HG03095 (cell line): ENCODE data around the gene MGAT5B.
"Not testable (repeated sequence)": the region's sequence is repeated elsewhere in the genome, so short reads cannot be mapped to it uniquely, and the experiment has no call there.

Experiments used
- ATAC-seq: cut with Tn5 transposase; IDR thresholded peaks from one replicate; pipeline ENCODE4 v1.9.1; 2021; ENCODE audit warnings: moderate library complexity; ENCODE audit not compliant: unreplicated experiment

The MGAT5B gene

DNA sequence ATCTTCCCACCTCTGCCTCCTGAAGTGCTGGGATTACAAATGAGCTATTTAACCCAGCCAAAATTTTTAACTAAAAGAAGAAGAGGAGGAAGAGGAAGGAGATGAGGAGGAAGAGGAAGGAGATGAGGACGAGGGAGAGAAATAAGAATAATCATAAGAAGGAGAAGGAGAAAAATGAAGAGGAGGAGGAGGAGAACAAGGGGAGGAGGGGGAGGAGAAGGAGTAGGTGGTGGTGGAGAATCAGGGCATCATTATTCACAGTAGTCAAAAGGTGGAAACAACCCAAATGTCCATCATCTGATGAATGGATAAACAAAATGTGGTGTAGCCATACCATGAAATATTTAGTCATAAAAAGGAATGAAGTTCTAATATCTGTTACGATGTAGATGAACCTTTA is 21.2 kb upstream of the MGAT5B start:
- no peak for ATAC-seq

DNA sequence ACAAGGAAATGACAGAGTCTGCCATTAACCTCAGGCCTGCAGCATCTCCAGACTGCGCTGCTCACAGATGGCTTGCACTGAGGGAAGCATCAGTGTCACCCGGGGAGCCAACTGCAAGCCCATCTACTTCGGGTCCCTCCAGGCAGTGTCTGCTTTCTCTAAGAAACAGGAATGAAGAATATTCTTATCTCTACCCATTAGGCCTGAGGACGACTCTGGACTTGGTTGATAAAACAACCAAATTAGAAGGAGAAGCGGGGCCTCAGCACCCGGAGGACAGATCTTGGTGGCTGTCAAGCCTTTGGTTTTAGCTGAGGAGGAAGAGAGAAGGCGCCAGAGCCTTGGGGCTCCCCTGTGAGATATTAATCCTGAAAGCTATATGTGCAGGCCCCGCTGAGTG is 19.5 kb upstream of the MGAT5B start:
- no peak for ATAC-seq

DNA sequence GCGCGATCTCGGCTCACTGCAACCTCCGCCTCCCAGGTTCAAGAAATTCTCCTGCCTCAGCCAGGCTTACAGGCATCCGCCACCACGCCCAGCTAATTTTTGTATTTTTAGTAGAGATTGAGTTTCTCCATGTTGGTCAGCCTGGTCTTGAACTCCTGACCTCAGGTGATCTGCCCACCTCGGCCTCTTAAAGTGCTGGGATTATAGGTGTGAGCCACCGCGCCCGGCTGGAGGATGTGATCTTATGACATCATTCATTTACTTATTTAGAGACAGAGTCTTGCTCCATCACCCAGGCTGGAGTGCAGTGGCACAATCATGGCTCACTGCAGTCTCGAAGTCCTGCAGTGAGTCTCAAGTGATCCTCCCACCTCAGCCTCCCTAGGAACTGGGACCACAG is 19.0 kb upstream of the MGAT5B start:
- not testable (repeated sequence) for ATAC-seq

DNA sequence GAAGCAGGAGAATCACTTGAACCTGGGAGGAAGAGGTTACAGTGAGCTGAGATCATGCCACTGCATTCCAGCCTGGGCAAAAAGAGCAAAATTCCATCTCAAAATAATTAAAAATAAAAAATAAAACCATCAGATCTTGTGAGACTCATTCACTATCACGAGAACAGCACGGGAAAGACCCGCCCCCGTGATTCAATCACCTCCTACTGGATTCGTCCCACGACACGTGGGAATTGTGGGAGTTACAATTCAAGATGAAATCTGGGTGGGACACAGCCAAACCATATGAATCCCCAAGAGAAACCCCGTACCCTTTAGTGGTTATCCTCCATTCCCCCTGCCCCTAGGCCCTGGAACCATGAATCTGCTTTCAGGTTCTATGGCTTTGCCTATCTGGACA is 15.4 kb upstream of the MGAT5B start:
- no peak for ATAC-seq

DNA sequence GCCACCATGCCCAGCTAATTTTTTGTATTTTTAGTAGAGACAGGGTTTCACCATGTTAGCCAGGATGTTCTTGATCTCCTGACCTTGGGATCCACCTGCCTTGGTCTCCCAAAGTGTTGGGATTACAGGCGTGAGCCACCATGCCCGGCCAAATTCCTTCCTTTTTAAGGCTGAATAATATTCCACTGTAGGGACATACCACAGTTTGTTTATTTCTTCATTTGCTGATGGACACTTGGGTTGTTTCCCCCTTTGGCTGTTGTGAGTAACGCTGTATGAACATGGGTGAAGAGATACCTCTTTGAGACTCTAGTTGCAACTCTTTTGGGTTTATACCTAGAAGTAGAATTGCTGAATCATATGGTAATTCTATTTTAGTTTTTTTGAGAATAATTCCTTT is 13.1 kb upstream of the MGAT5B start:
- no peak for ATAC-seq

DNA sequence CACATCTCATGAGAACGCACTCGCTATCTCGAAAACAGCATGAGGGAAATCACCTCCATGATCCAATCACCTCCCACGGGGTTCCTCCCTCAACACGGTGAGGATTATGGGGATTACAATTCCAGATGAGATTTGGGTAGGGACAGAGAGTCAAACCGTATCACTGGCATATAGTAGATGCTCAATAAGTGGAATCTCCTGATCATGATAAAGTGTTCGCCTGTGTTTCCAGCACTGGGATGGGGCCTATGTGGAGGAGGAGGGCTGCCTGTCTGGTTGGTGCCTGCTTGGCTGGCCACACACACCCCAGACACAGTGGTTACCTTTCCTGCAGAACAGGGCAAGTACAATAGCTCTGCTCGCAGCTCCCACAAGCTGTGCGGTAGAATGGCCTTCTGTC is 6.1 kb upstream of the MGAT5B start:
- ATAC-seq, result no peak

DNA sequence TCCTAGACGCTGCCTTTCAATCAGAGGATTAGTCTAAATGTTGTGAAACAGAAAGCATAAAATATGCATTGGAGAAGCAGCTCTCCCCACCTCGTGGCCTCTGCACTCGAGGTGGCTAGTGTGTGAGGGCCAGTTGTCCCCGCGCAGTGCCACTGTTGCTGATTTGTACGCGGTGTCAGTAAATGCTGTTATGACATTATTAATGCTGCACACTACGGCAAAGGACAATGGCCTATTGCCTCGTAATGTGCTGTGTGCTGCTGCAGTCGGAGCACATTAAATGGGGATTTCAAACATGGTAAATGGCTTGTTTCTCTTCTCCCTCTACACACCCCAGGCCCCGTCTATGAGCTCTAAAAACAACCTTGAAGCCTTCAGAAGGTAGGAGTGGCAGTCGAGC is 5.7 kb upstream of the MGAT5B start:
- no peak for ATAC-seq

DNA sequence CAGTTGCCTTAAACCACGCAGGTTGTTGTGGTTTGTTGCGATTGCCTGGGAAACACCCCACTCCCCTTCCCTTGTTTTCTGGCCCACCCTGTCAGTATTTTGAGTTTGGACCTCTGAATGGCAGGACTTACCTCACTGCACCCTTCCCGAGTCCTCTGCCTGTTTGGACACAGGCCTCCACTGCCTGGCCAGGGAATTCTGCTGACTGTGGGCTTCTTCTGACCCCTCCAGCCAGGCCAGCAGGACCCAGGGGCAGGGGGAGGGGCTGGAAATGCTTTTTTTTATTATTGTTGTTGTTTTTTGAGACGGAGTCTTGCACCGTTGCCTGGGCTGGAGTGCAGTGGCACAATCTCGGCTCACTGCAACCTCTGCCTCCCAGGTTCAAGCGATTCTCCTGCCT is 4.2 kb upstream of the MGAT5B start:
- ATAC-seq, result no peak

DNA sequence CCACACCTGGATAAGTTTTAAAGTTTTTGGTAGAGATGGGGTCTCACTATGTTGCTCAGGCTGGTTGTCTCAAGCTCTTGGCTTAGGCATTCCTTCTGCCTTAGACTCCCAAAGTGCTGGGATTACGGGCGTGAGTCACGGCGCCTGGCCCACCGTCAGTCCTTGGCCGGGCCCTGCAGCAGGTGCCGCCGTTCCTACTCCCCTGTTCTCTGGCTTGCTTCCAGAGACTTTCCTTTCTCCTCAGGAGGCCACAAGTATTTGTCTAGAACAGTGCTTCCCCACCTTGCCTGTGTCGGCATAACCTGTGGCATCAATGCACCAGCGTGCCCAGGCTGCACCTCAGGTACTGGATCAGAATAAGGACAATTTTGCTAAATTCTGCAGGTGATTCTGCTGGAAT is 3.0 kb upstream of the MGAT5B start:
- no peak for ATAC-seq

DNA sequence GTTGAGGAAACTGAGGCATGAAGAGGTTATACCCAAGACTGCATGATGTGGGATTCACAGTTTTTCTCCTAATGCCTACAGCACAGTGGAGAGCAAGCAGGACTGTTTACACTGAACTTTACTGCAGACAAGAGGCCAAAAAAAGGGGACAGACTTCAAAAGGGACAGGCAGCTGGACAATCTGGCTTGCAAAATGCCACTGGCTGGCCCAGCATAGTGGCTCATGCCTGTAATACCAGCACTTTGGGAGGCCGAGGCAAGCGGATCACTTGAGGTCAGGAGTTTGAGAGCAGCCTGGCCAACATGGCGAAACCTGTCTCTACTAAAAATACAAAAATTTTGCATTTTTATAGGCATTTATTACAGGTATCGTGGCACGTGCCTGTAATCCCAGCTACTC is 2.0 kb upstream of the MGAT5B start:
- no peak for ATAC-seq

DNA sequence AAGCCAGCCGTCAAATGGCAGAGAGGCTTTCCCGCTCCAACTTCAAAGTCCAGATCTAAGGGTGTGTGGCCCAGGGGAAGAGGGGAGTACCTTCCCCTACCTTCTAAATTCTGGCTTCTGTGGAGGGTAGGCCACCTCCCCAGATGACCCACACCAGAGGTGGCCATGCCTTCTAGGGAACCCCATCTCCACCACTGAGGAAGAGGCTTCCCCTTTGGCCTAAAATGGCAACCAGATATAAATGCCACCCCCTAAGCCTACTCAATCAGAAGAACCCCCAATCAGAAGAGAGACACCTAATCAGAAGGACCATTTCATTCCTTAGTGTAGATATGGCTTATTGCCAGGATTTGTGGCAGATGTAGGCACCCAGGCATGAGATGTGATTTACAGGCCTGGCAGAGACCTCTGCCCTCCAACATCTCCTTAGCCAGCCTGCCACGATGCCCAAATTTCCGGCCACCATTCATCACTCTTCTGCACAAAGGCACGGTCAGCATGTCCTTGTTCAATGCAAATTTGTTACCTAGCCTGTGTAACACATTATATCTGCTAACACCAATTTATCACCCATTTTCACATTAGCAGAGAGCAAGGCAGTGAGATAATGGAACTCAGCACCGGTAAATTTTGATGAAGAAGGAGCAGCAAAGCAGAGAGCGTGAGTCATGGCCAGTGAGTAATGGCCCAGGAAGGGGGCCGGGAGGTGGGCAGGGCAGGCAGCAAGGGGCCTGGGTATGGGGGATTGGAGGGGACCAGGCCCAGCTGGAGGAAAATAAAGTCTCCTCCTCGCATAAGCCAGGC is 1.2 kb upstream of the MGAT5B start:
- no peak for ATAC-seq

DNA sequence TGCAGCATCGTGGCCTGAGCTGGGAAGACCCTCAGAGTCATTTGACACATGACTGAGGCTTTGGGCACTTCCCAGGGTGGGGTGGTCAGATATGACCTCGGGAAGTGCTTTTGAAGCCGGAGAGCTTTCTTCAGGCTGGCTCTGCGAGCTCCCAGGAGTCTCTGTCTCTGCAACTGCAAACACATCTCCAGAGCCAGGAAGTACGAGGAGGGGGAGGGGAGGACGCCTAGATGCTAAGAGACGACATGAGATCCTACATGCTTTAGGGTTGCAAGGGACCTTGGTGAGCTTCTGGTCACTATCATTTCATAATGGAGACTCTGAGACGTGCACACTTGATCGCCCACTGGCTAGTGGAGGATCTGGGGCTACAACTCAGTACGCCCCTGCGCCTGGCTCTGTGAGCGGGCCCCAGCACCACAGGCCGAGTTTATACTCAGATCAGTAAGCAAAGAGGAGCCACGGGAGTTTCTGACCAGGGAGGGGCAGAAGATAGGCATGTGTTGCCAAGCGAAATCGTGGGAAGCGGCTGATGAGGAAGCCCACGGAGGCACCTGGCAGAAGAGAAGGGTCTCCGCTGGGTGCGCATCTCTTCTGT is 527 bp upstream of the MGAT5B start:
- ATAC-seq, result no peak

DNA sequence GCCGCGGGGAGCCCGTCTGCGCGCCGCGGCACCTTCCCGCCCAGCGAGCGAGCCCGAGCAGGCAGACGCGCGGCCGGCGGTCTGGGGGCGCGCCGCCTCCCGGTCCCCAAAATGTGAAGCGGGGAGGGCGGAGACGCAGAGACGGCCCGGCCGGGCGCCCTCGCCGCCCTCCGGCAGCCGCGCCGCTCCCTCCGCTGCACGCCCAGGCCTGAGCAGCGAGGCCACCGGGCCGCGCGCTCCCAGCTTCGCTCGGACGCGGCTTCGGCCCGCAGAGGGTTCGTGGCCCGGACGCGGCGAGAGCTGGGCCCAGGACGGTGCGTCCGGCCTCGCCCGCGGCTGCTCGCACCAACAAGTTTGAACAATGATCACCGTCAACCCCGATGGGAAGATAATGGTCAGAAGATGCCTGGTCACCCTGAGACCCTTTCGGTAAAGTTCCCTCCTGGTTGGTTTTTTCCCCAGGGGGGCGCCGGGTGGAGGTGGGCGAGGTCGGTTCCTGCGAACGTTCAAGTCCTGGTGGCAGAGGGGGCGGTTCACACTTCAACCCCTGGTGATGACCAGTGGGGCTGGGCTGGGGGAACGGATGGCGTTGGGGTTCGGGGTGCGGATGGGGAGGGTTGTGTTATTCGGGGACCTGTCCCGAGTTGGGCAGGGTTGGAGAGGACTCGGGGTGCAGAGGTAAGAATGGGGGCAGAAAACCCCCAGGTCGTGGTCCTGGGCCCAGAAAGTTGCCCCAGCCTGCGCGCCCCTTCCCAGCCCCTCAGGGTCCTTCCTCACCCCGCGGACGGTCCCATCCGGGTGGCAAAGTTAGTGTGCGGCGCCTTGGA is 678 bp downstream of the MGAT5B start:
- no peak for ATAC-seq

DNA sequence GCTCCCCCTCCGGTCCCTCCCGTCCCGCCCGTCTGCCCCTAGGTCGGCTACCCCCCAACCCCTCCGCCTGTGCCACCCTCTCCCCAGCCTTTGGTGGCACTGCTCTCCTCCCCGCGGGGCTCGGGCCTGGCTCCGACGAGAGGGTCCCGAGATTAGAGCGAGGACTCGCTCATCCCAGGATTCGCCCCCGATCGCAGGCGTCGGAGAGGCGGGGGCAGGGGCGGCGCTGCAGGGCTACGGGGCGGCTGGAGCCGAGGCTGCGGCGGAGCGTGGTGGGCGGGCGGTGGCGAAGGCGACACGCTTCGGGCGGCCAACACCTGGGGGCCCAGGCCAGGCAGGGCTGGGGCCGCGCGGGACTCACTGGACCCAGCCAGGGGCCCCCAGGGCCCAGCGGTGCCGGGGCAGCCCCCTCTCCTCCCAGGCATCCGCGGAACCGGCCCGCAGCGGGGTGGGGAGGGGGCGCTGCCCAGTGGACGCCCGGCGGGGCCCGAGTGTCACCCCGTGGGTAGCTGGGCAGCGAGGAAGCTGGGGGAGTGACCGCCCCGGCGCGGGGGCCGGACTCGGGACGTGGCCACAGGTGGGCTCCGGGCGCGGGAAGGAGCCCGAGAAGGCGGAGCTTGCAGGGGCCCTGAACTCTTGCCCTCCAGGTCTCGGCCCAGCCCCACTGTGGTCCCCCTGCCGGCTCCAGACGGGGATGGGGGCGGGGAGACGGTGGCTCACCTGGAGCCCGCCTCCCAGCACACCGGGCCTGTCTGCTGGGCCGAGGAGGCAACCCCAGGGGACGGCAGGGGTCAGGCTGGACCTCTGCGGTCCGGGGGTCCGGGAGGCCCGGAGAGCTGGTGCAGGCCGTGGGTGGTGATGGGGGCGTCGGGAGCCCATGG is 1.5 kb downstream of the MGAT5B start:
- ATAC-seq, result no peak

DNA sequence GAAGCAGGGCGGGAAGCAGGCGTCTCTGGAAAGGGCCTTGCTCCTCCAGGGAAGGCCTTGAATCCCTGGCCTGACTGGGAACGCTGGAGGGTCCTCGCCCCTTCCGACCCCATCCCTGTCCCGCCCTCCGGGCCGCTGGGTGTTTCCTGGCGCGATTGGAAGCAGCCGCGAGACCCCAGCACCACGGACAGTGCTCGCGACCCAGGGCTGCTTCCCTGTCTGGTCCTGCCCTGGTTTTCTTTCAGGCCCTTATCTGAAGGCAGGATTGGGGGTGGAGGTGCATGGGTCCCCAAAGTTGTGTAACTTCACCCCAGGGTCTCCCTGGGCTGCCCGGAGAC is 2.1 kb downstream of the MGAT5B start:
- no peak for ATAC-seq

DNA sequence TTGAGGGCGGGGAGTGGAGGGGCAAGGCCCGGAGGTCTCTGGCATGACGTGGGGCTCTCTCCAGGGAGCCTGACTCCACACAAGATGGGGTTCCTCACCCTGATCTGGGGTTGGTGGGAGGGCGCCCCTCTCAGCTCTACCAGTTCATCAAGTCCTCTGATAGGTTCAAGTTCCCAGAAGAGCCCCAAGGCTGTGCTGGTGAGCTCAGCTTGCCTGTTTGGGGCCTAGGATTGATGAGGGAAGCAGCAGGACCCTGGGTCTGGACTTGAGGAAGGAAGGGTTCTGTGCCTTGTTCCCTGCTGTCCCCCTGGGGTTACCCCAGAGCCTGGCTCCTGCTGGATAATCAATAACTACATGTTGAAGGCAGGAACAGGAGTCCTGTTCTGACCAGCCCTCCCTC is 3.5 kb downstream of the MGAT5B start:
- no peak for ATAC-seq

DNA sequence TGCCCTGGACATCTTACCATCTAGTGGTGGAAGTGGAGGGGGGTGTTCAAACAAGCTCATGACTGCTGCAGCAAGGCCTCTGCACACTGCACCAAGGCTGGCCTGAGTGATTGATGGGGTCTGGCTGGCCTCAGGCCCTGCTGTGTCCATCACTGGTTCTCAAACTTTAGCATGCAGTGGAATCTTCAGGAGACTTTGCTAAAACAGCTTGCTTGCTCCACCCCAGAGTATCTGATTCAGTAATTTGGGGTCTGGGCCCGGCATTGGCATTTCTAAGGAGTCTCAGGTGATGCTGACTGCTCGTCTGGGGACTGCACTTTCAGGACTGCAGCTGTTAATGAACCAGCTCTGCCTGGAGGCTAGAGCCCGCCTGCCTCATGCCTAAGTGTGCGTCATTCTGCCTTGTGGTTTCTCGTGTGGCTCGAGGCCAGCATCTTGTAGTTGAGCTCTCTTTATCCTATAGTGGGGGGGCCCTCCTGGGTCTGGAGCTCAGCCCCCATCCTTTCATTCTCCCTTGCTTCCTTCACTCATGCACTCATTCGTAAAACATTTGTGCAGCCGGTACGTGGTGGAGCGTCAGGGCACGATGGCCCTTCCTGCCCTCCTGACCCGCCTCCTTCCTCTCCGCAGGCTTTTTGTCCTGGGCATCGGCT is 4.1 kb downstream of the MGAT5B start:
- ATAC-seq, result no peak

DNA sequence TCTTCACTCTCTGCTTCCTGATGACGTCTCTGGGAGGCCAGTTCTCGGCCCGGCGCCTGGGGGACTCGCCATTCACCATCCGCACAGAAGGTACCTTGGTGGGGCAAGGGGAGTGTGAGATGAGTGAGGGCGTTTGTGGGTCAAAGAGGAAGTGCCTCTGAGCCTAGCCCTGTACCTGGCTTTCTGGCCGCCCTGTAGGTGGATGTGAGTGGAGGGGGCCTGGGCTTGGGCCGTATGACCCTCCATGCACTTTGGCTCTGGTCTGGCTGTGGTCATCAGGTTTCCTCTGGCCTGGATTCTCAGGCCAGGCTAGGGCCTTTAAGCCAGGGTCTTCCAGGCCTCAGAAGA is 4.6 kb downstream of the MGAT5B start:
- ATAC-seq, result no peak

DNA sequence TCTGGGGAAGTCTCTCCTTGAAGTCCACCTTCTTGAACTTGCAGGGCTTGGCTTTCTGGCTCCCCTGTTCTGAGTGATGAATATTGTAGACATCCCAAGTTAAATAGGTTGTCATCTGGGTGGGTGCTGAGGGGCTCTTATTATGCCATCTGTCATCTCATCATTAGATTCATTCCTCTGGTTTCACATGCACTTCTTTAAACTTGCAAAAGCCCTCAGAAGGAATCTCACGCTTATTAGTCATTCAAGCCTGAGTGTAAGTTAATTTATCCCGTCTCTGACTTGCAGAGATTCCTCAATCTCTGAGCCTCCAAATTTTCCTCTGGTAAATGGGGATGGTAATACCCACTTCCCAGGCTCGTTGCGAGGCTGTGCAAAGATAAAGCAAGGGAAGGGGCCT is 5.7 kb downstream of the MGAT5B start:
- no peak for ATAC-seq

DNA sequence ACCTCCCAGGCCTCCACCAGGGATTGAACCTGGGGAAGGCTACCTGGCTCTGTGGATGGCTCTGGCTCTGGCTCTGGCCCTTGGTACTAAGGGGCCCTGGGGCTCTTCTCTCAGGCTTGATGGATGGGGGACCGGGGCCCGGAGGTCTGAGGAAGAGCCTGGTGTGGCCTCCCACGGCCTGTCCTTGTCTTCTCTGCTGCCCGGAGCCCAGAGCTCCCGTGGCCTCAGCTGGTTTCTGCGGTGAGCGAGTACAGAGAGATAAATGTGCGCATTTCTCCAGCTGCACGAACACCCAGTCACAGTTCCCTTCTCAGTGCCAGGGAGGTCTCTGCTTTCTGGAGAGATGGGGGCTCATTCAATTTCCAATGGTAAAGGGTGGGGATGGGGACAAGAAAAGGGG is 9.2 kb downstream of the MGAT5B start:
- ATAC-seq, result no peak

DNA sequence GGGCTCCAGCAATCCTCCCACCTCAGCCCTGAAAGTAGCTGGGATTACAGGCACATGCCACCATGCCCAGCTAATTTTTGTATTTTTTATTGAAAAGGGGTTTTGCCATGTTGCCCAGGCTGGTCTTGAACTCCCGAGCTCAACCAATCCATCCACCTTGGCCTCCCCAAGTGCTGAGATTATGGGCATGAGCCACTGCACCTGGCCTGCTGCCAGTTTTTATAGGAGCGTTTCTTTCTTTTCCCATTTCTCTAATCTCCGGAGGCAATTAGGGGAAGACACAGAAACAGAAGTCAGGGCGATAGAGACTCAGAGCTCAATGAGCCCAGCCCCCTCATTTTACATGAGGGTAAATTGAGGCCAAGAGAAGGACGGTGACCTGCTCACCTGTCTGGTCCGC is 10.4 kb downstream of the MGAT5B start:
- no peak for ATAC-seq
